ENCODE measurements around the gene SHANK3. TPM values are rescaled to one million over a fixed set of nuclear protein-coding genes. Genes with fewer than 3 reads are reported as not detected.
"Not testable (repeated sequence)": the region's sequence is repeated elsewhere in the genome, so short reads cannot be mapped to it uniquely, and the experiment has no call there.

SHANK3 gene
- total RNA-seq, result 7.8 and 19.7 TPM in 2 replicates

DNA sequence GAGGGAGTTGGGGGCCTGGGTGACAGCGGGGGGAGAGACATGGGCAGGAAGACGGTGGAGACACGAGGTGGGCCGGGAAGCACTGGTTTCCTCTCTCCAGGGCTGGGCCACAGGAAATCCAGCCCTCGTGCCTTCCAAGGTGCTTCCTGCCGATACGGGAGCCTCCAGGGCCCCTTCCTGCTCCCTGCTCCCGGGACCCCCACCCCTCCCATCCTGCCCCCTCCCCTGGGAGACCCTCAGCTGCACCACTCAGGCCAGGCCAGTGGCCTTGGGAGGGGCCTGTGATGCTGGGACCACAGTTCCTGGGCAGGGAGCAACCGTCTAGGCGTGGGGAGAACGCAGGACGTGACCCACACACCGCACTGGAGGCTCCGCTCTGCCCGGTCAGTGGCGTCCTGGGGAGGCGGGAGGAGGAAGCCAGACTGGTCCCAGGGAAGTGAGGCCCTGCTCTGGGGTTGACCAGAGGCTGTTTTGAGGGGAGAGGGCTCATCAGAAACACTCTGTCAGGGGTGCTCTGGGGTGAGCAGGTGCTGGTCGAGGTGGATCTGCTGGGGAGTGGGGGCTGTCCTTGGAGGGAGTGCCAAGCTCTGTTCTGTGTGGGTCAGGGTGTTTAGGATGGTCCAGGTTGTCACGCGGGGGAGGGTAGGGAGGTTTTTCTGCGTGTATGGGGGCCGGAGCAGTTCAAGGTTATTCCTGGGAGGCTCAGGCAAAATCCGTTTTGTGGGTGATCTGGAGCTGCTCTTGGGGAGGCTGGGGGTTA, at the start of gene SHANK3:
TSS of gene SHANK3 (plus strand) at position 353 of the 760 bp plus-strand sequence.
- peak; percentile 91 to 96 for DNase-seq (ENCODE audit: low read depth in 2 of 2)

GRCh38 chr22:50624347-50625130, 48.1 kb upstream of the SHANK3 start:
- DNase-seq (ENCODE audit: low read depth in 2 of 2), result no peak

DNA sequence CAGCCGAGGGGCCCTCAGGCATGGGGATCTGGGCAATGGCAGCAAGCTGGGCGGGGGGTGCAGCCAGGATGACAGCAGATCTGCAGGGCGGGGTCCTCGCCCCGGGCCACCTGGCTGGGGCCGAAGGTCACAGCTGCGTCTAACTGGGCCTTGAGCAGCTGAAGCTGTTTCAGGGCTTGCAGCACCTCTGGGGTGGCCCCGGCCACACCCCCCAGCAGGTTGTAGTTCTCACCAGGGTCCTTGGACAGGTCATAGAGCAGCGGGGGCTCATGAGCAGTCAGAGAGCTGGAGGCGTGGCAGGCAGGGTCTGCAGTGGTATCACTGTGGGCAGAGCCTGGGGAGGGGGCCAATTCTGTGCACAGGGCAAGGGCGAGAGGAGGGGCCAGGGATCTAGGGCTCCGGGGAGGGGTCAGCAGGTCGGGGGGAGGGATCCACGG, 47.5 kb upstream of the SHANK3 start:
- no peak for DNase-seq (ENCODE audit: low read depth in 2 of 2)

GRCh38 chr22:50625568-50626313, 46.9 kb upstream of the SHANK3 start:
- peak in 1 of 2 donors; percentile 15 for DNase-seq (ENCODE audit: low read depth in 2 of 2)

DNA sequence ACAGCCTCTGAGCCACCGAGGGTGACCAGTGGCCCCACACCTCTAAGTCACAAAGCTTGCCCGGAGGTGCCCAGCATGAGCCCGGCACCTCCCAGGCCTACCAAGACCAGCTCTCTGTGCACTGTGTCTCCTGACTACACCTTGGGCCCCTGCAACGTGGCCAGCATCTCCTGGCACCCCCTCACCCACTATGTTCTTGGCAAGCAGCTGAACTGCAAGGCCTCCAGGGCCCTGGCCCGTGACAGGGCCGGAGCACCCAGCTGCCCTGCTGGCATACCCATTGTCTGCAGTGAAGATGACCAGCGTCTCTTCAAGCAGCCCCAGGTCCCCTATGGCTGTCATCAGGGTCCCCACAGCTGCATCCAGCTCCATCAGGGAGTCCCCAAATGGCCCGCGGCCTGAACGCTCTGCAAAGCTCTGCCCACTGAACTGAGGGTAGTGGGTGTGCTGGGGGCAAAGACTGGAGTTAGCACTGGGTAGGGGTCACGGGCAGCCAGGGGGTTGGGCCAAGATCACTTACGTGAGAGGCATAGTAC, 46.2 kb upstream of the SHANK3 start:
- no peak for DNase-seq (ENCODE audit: low read depth in 2 of 2)

GRCh38 chr22:50626850-50627641, 45.6 kb upstream of the SHANK3 start:
- DNase-seq (ENCODE audit: low read depth in 2 of 2), result no peak

- peak; percentile 59 to 89 for DNase-seq (ENCODE audit: low read depth in 2 of 2)
Measured at GRCh38 chr22:50627642-50628542, 44.7 kb upstream of the SHANK3 start, which contains the start of gene ARSA. ARSA (minus strand) TSS chr22:50628152; CDS start chr22:50627779, 373 bp downstream.

- DNase-seq (ENCODE audit: low read depth in 2 of 2), result peak in 1 of 2 donors; percentile 24
Measured at GRCh38 chr22:50628543-50629134, 44.0 kb upstream of the SHANK3 start.

GRCh38 chr22:50630376-50630775, 42.2 kb upstream of the SHANK3 start:
- no peak for DNase-seq (ENCODE audit: low read depth in 2 of 2)

DNA sequence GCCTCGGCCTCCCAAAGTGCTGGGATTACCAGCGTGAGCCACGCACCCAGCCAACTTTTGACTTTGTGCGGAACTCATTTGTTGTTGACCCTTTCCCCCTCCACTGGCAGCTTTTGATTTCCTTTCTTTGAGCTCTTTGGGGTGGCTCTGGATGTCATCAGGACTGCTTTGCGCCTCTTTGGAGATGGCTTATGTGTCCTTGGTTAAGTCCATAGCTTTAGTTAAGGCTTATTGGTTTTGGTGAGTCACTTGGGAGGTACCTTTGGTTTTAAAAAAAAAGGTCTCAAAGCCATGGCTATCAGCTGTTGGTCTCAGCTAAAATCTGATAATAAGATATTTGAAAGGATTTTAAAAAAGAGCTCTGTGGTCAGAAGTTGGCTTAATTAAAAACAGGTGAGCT, 39.5 kb upstream of the SHANK3 start:
- no peak for DNase-seq (ENCODE audit: low read depth in 2 of 2)

GRCh38 chr22:50633771-50634170, 38.9 kb upstream of the SHANK3 start:
- no peak for DNase-seq (ENCODE audit: low read depth in 2 of 2)

GRCh38 chr22:50635591-50635990, 37.0 kb upstream of the SHANK3 start:
- no peak for DNase-seq (ENCODE audit: low read depth in 2 of 2)

- DNase-seq (ENCODE audit: low read depth in 2 of 2), result not testable (repeated sequence)
Measured at GRCh38 chr22:50640296-50640695, 32.3 kb upstream of the SHANK3 start.

DNA sequence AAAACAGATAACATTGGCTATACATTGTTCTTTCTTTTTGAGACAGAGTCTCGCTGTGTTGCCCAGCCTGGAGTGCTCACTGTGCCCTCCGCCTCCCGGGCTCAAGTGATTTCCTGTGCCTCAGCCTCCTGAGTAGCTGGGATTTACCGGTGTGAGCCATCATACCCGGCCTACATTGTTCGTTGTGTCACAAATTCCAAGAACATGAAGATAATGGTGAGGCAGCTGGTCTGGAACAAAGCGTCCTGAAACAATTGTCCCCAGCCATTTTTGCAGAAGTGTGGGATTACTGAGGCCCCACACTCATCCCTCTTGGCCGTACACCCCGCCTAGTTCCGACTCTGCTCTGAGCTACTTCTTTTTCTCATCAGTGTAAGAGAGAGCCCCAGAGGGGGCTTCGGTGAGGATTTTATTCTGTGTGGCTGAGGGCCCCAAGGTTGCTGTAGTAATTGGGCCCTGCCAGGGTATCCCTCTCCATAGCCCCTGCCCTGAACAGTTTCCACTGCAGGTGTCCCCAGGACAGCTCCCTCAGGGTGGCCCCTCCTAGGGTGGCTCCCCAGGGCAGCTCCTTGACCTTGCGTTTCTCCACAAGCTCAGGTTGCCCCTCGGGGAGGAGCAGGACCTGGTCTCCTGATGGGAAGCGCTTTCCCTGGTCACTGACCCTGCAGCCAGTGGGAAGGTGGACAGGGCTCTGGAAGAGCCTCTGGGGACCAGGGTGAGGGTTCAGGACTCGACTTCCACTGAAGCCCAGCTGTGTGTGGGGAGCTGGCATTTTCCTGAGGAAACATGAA, 31.6 kb upstream of the SHANK3 start:
- DNase-seq (ENCODE audit: low read depth in 2 of 2), result peak in 1 of 2 donors; percentile 59

DNA sequence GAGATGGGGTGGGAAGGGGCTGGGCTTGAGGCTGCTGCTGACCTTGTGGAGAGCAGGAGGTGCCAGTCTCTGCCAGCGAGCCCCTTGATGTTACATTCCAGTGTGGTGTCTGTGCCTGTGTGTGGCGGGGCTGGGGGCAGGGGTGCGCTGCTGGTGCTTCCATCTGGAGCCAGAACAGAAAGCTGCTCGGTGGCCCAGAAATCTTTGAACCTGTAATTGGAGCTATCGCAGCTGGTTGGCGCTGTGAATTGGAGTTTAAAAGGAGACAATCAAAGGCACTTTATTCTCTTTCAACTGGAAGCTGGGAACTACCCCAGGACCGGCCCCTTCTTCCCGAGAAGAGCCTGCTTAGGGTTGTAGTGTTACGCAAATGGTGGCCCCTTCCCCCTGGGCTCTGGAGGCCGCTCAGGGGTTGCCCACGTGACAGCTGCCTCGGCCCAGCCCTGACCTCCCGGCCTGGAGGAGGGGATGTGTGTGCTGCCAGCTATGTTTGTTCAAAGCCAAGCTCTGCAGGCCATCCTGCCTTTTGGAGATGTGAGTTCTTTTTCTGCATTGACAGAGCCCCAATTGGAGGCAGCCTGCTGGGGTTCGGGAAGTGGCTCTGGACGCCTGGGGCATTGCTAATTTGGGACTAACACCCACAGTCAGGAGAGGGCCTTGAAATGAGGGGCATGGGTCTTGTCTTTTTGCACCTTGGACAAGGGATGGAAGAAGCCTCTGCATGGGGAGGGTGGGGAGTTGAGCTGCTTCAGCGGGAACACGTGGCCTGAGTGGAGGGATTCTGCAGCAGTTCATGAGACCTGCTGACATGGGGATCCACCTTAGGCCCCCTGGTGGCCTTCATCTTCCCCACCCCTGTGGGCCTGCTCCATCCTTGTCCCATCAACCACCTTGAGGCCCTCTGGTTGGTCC, 30.7 kb upstream of the SHANK3 start:
- peak; percentile 60 to 69 for DNase-seq (ENCODE audit: low read depth in 2 of 2)

DNA sequence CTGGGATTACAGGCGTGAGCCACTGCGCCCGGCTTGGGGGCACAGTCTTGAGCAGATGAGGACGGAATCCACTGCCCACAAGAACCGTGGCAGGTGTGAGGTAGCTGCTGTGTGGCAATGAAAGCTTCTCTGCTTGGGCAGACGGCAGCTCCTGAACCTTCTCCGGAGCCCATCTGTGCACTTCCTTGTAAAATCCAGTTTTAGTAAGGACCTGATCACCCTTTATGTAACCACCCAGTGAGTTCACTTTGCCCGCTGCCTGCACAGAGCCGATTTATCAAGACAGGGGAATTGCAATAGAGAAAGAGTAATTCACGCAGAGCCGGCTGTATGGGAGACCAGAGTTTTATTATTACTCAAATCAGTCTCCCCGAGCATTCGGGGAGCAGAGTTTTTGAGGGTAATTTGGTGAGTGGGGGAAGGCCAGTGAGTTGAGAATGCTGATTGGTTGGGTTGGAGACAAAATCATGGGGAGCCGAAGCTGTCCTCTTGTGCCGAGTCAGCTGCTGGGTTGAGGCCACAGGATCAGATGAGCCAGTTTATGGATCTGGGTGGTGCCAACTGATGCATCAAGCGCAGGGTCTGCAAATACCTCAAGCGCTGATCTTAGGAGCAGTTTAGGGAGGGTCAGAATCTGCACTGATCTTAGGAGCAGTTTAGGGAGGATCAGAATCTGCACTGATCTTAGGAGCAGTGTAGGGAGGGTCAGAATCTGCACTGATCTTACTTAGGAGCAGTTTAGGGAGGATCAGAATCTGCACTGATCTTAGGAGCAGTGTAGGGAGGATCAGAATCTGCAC, 29.4 kb upstream of the SHANK3 start:
- not testable (repeated sequence) for DNase-seq (ENCODE audit: low read depth in 2 of 2)

DNA sequence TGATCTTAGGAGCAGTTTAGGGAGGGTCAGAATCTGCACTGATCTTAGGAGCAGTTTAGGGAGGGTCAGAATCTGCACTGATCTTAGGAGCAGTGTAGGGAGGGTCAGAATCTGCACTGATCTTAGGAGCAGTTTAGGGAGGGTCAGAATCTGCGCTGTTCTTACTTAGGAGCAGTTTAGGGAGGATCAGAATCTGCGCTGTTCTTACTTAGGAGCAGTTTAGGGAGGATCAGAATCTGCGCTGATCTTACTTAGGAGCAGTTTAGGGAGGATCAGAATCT, 28.9 kb upstream of the SHANK3 start:
- DNase-seq (ENCODE audit: low read depth in 2 of 2), result not testable (repeated sequence)

All from dermis microvascular lymphatic vessel endothelial cell (primary cell).